ENCODE results near the gene PTPRO.

GRCh38 chr12:15562263-15562662 is 240.0 kb downstream of the PTPRO start:
- TF ChIP-seq CTCF (IDR thresholded peaks at IDR 0.05; ENCODE audit: low read depth, low read length, poor library complexity, severe bottlenecking), result no peak
- no peak for TF ChIP-seq EZH2phosphoT487 (IDR thresholded peaks at IDR 0.05; ENCODE audit: borderline replicate concordance, low read length)
